GM23338 (cell line): ENCODE data around the gene RRP8. TPM values are rescaled to one million over a fixed set of nuclear protein-coding genes. Genes with fewer than 3 reads are reported as not detected.

Source experiments
- ATAC-seq: fragments of 200-7000 bp; cut with Tn5 transposase; 3 replicates; pipeline ENCODE4 v1.9.1; 2020
- DNase-seq: peaks from one replicate; pipeline ENCODE4 v3.0.0-alpha.2; 2015; ENCODE audit warnings: low spot score
- H2AFZ ChIP-seq: fragments of 200-600 bp; sonication (generic); 2 replicates; pipeline ENCODE4 v1.8.0; 2016; ENCODE audit warnings: antibody characterized with exemption, mild to moderate bottlenecking, moderate library complexity
- H3F3A ChIP-seq: fragments of 200-600 bp; sonication (generic); replicated peaks from 2 replicates; pipeline ENCODE4 v1.8.0; 2017; ENCODE audit warnings: antibody characterized with exemption, mixed run types, low read depth
- H3K27ac ChIP-seq: fragments of 200-600 bp; sonication (generic); 2 replicates; pipeline ENCODE4 v1.6.1; 2016; ENCODE audit warnings: low read depth
- H3K27me3 ChIP-seq: fragments of 200-600 bp; sonication (generic); 2 replicates; pipeline ENCODE4 v1.8.0; 2016; ENCODE audit warnings: mild to moderate bottlenecking, mixed run types, moderate library complexity; ENCODE audit not compliant: insufficient read depth
- H3K36me3 ChIP-seq: fragments of 200-600 bp; sonication (generic); 2 replicates; pipeline ENCODE4 v1.8.0; 2016; ENCODE audit warnings: mild to moderate bottlenecking; ENCODE audit not compliant: insufficient read depth
- H3K4me1 ChIP-seq: fragments of 200-600 bp; sonication (generic); 2 replicates; pipeline ENCODE4 v1.8.0; 2016; ENCODE audit warnings: mild to moderate bottlenecking, moderate library complexity; ENCODE audit not compliant: insufficient read depth
- H3K4me2 ChIP-seq: fragments of 200-600 bp; sonication (generic); 2 replicates; pipeline ENCODE4 v1.7.1; 2017; ENCODE audit warnings: mixed run types
- H3K4me3 ChIP-seq: fragments of 200-600 bp; sonication (generic); 2 replicates; pipeline ENCODE4 v1.6.1; 2016; ENCODE audit warnings: mixed run types
- H3K79me2 ChIP-seq: fragments of 200-600 bp; sonication (generic); replicated peaks from 2 replicates; pipeline ENCODE4 v1.8.0; 2017; ENCODE audit warnings: mild to moderate bottlenecking; ENCODE audit not compliant: insufficient read depth
- H3K9me2 ChIP-seq: fragments of 200-600 bp; sonication (generic); 2 replicates; pipeline ENCODE4 v1.8.0; 2017; ENCODE audit not compliant: insufficient read depth
- H4K20me1 ChIP-seq: fragments of 200-600 bp; sonication (generic); replicated peaks from 2 replicates; pipeline ENCODE4 v1.8.0; 2017; ENCODE audit warnings: mild to moderate bottlenecking; ENCODE audit not compliant: insufficient read depth
- H3K27ac Mint-ChIP-seq: 2 replicates; pipeline ENCODE4 v1.8.0; 2020; ENCODE audit warnings: inconsistent platforms, mild to moderate bottlenecking, moderate library complexity, mixed read lengths
- H3K27me3 Mint-ChIP-seq: 3 replicates; pipeline ENCODE4 v1.8.0; 2022; ENCODE audit warnings: low read depth, mild to moderate bottlenecking, moderate library complexity, mixed read lengths, inconsistent platforms; ENCODE audit not compliant: insufficient read depth, poor library complexity
- H3K36me3 Mint-ChIP-seq: 3 replicates; pipeline ENCODE4 v1.8.0; 2021; ENCODE audit warnings: low read depth, mild to moderate bottlenecking, inconsistent platforms, moderate library complexity, mixed read lengths
- H3K4me1 Mint-ChIP-seq: 3 replicates; pipeline ENCODE4 v1.8.0; 2020; ENCODE audit warnings: mild to moderate bottlenecking, inconsistent platforms, mixed read lengths
- H3K4me3 Mint-ChIP-seq: 3 replicates; pipeline ENCODE4 v1.8.0; 2021; ENCODE audit warnings: moderate library complexity, mild to moderate bottlenecking, inconsistent platforms, mixed read lengths
- H3K9me3 Mint-ChIP-seq: 3 replicates; pipeline ENCODE4 v1.8.0; 2020; ENCODE audit warnings: moderate library complexity, mild to moderate bottlenecking, inconsistent platforms, mixed read lengths
- EZH2 ChIP-seq: fragments of 200-600 bp; sonication (generic); IDR thresholded peaks from one replicate; pipeline ENCODE4 v1.8.0; 2017; ENCODE audit warnings: antibody characterized with exemption, mild to moderate bottlenecking, low read depth; ENCODE audit not compliant: unreplicated experiment
- ZNF114 ChIP-seq: fragments of 250-450 bp; sonication (Bioruptor Pico); IDR thresholded peaks from 2 replicates; pipeline ENCODE4 v1.5.0; 2020; ENCODE audit warnings: mild to moderate bottlenecking, moderate library complexity
- polyA plus RNA-seq: library from polyadenylated mRNA; unstranded; fragments of >200 nt; fragmentation: Nextera tagmentation; extraction: Ambion mirVana; gene quantifications from 2 replicates; pipeline ENCODE4 v1.2.1, GENCODE V29; 2016
- total RNA-seq: library from RNA; depleted of rRNA; stranded (reverse); fragments of >200 nt; shearing (Covaris generic); gene quantifications from 2 replicates; pipeline ENCODE4 v1.2.3, GENCODE V29; 2014
- TF ChIP-seq, protein P1 (sequence below): fragments of 250-450 bp; sonication (Bioruptor Pico); IDR thresholded peaks from 2 replicates; pipeline ENCODE4 v1.5.0; 2020; ENCODE audit warnings: mild to moderate bottlenecking, moderate library complexity
- TF ChIP-seq, protein P2 (sequence below): IDR thresholded peaks from one replicate; pipeline ENCODE4 v1.6.1; 2018; ENCODE audit warnings: antibody characterized with exemption; ENCODE audit not compliant: unreplicated experiment

The RRP8 gene
- total and polyA plus RNA-seq, 2 experiments from 2014 or later: 7.4 to 13.7 TPM

DNA sequence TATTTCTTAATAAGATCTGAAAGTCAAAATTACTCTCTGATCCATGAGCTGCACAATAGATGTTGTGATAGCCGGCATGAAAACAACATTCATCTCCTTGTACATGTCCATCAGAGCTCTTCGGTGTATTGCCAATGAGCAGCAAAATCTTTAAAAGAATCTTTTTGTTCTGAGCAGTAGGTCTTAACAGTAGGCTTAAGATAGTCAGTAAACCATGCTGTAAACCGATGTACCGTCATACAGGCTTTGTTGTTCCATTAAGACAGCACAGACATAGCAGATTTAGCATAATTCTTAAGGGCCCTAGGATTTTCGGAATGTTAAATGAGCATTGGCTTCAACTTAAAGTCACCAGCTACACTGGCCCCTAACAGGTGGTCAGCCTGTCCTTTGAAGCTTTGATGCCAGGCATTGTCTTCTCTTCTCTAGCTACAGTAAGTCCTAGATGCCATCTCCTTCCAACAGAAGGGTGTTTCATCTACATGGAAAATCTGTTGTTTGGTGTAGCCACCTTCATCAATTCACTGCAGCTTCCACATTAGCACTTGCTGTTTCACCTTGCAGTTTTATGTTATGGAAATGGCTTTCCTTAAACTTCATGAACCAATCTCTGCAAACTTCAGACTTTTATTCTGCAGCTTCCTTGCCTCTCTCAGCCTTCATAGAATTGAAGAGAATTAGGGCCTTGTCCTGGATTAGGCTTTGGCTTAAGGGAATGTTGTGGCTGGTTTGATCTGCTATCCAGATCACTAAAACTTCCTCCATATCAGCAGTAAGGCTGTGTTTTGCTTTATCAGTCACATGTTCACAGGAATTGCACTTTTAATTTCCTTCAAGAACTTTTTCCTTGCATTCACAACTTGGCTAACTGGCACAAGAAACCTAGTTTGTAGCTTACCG is 28.4 kb downstream of the RRP8 start (continued):
- TF ChIP-seq, protein P1, sequence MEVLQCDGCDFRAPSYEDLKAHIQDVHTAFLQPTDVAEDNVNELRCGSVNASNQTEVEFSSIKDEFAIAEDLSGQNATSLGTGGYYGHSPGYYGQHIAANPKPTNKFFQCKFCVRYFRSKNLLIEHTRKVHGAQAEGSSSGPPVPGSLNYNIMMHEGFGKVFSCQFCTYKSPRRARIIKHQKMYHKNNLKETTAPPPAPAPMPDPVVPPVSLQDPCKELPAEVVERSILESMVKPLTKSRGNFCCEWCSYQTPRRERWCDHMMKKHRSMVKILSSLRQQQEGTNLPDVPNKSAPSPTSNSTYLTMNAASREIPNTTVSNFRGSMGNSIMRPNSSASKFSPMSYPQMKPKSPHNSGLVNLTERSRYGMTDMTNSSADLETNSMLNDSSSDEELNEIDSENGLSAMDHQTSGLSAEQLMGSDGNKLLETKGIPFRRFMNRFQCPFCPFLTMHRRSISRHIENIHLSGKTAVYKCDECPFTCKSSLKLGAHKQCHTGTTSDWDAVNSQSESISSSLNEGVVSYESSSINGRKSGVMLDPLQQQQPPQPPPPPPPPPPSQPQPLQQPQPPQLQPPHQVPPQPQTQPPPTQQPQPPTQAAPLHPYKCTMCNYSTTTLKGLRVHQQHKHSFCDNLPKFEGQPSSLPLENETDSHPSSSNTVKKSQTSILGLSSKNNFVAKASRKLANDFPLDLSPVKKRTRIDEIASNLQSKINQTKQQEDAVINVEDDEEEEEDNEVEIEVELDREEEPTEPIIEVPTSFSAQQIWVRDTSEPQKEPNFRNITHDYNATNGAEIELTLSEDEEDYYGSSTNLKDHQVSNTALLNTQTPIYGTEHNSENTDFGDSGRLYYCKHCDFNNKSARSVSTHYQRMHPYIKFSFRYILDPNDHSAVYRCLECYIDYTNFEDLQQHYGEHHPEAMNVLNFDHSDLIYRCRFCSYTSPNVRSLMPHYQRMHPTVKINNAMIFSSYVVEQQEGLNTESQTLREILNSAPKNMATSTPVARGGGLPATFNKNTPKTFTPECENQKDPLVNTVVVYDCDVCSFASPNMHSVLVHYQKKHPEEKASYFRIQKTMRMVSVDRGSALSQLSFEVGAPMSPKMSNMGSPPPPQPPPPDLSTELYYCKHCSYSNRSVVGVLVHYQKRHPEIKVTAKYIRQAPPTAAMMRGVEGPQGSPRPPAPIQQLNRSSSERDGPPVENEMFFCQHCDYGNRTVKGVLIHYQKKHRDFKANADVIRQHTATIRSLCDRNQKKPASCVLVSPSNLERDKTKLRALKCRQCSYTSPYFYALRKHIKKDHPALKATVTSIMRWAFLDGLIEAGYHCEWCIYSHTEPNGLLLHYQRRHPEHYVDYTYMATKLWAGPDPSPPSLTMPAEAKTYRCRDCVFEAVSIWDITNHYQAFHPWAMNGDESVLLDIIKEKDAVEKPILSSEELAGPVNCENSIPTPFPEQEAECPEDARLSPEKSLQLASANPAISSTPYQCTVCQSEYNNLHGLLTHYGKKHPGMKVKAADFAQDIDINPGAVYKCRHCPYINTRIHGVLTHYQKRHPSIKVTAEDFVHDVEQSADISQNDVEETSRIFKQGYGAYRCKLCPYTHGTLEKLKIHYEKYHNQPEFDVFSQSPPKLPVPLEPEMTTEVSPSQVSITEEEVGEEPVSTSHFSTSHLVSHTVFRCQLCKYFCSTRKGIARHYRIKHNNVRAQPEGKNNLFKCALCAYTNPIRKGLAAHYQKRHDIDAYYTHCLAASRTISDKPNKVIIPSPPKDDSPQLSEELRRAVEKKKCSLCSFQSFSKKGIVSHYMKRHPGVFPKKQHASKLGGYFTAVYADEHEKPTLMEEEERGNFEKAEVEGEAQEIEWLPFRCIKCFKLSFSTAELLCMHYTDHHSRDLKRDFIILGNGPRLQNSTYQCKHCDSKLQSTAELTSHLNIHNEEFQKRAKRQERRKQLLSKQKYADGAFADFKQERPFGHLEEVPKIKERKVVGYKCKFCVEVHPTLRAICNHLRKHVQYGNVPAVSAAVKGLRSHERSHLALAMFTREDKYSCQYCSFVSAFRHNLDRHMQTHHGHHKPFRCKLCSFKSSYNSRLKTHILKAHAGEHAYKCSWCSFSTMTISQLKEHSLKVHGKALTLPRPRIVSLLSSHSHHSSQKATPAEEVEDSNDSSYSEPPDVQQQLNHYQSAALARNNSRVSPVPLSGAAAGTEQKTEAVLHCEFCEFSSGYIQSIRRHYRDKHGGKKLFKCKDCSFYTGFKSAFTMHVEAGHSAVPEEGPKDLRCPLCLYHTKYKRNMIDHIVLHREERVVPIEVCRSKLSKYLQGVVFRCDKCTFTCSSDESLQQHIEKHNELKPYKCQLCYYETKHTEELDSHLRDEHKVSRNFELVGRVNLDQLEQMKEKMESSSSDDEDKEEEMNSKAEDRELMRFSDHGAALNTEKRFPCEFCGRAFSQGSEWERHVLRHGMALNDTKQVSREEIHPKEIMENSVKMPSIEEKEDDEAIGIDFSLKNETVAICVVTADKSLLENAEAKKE (CRISPR knock-in tag): no peak

- H3K4me1 Mint-ChIP-seq: peaks cover 13% of the 10 kb centered on the region
- no peaks in the 10 kb centered on the region for H3F3A ChIP-seq
- no peaks in the 10 kb centered on the region for H3K9me2 ChIP-seq
- no peaks in the 10 kb centered on the region for H3K36me3 Mint-ChIP-seq
- no peaks in the 10 kb centered on the region for H3K9me3 Mint-ChIP-seq
- no peaks in the 10 kb centered on the region; the same call in 1 of the 2 replicates for H4K20me1 ChIP-seq
- no peak overlapping the region for H3K27ac ChIP-seq
- peaks cover 11% of the 10 kb centered on the region for H3K27me3 Mint-ChIP-seq
- H3K27ac Mint-ChIP-seq: no peak overlapping the region
- no peak overlapping the region for H3K4me3 ChIP-seq
- peaks cover 10% of the 10 kb centered on the region; the same call in 1 of the 2 replicates for H3K27me3 ChIP-seq
- no peak overlapping the region for H3K4me3 Mint-ChIP-seq
- no peaks in the 10 kb centered on the region for H3K4me1 ChIP-seq
- ATAC-seq (no peak), DNase-seq (no peak)
- no peak overlapping the region for H2AFZ ChIP-seq
- H3K4me2 ChIP-seq: no peak overlapping the region
- no peaks in the 10 kb centered on the region for H3K36me3 ChIP-seq
- H3K79me2 ChIP-seq: no peaks in the 10 kb centered on the region
- TF ChIP-seq EZH2 (no peak), ZNF114 (CRISPR knock-in tag) (no peak)
- TF ChIP-seq, protein P2, sequence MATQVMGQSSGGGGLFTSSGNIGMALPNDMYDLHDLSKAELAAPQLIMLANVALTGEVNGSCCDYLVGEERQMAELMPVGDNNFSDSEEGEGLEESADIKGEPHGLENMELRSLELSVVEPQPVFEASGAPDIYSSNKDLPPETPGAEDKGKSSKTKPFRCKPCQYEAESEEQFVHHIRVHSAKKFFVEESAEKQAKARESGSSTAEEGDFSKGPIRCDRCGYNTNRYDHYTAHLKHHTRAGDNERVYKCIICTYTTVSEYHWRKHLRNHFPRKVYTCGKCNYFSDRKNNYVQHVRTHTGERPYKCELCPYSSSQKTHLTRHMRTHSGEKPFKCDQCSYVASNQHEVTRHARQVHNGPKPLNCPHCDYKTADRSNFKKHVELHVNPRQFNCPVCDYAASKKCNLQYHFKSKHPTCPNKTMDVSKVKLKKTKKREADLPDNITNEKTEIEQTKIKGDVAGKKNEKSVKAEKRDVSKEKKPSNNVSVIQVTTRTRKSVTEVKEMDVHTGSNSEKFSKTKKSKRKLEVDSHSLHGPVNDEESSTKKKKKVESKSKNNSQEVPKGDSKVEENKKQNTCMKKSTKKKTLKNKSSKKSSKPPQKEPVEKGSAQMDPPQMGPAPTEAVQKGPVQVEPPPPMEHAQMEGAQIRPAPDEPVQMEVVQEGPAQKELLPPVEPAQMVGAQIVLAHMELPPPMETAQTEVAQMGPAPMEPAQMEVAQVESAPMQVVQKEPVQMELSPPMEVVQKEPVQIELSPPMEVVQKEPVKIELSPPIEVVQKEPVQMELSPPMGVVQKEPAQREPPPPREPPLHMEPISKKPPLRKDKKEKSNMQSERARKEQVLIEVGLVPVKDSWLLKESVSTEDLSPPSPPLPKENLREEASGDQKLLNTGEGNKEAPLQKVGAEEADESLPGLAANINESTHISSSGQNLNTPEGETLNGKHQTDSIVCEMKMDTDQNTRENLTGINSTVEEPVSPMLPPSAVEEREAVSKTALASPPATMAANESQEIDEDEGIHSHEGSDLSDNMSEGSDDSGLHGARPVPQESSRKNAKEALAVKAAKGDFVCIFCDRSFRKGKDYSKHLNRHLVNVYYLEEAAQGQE: no peak
Measured at GRCh38 chr11:6572215-6572614, 31.2 kb downstream of the RRP8 start.
